EH (cell line): ENCODE measurements around the gene ATM.
"Not testable (repeated sequence)": the region's sequence is repeated elsewhere in the genome, so short reads cannot be mapped to it uniquely, and the experiment has no call there.

Experiments
- DNase-seq: peaks from one replicate; pipeline ENCODE4 v3.0.0-alpha.2; 2015; ENCODE audit warnings: low read depth

ATM gene

GRCh38 chr11:108278546-108278945 is 55.7 kb downstream of the ATM start:
- DNase-seq: peak; percentile 48

- DNase-seq: no peak
Observed at GRCh38 chr11:108278954-108279353, 56.1 kb downstream of the ATM start.

GRCh38 chr11:108286370-108286769 is 63.5 kb downstream of the ATM start:
- DNase-seq: no peak

GRCh38 chr11:108286956-108287355 is 64.1 kb downstream of the ATM start:
- no peak for DNase-seq

GRCh38 chr11:108289066-108289465 is 66.2 kb downstream of the ATM start:
- DNase-seq: not testable (repeated sequence)

- DNase-seq: no peak
Observed at GRCh38 chr11:108289699-108290098, 66.8 kb downstream of the ATM start.

- DNase-seq: no peak
Observed at GRCh38 chr11:108293229-108293628, 70.4 kb downstream of the ATM start.

GRCh38 chr11:108302121-108302785 is 79.4 kb downstream of the ATM start:
- peak; percentile 61 for DNase-seq

- no peak for DNase-seq
Observed at GRCh38 chr11:108307751-108308150, 84.9 kb downstream of the ATM start.

GRCh38 chr11:108313444-108313843 is 90.6 kb downstream of the ATM start:
- DNase-seq: no peak

GRCh38 chr11:108316061-108316460 is 93.2 kb downstream of the ATM start:
- DNase-seq: no peak

- peak; percentile 77 for DNase-seq
Observed at GRCh38 chr11:108319541-108320145, 96.8 kb downstream of the ATM start.

- DNase-seq: no peak
Observed at GRCh38 chr11:108322666-108323065, 99.8 kb downstream of the ATM start.

GRCh38 chr11:108324587-108324986 is 101.7 kb downstream of the ATM start:
- peak; percentile 68 for DNase-seq

GRCh38 chr11:108333403-108333899 is 110.6 kb downstream of the ATM start:
- DNase-seq: no peak

- no peak for DNase-seq
Observed at GRCh38 chr11:108338750-108339149, 115.9 kb downstream of the ATM start.

- DNase-seq: no peak
Observed at GRCh38 chr11:108340973-108341372, 118.1 kb downstream of the ATM start.

- DNase-seq: no peak
Observed at GRCh38 chr11:108341654-108342053, 118.8 kb downstream of the ATM start.

GRCh38 chr11:108343714-108344113 is 120.8 kb downstream of the ATM start:
- no peak for DNase-seq

GRCh38 chr11:108345767-108346166 is 122.9 kb downstream of the ATM start:
- no peak for DNase-seq

GRCh38 chr11:108346451-108346850 is 123.6 kb downstream of the ATM start:
- DNase-seq: no peak

- peak; percentile 6 for DNase-seq
Observed at GRCh38 chr11:108351468-108351867, 128.6 kb downstream of the ATM start.

GRCh38 chr11:108364159-108364558 is 141.3 kb downstream of the ATM start:
- peak; percentile 68 for DNase-seq

GRCh38 chr11:108368134-108368533 is 145.3 kb downstream of the ATM start:
- no peak for DNase-seq
